GM23338 (cell line): ENCODE data around the gene NUBPL. TPM values are rescaled to one million over a fixed set of nuclear protein-coding genes. Genes with fewer than 3 reads are reported as not detected.

Experiments used
- ATAC-seq: fragments of 200-7000 bp; cut with Tn5 transposase; 3 replicates; pipeline ENCODE4 v1.9.1; 2020
- DNase-seq: peaks from one replicate; pipeline ENCODE4 v3.0.0-alpha.2; 2015; ENCODE audit warnings: low spot score
- H2AFZ ChIP-seq: fragments of 200-600 bp; sonication (generic); 2 replicates; pipeline ENCODE4 v1.8.0; 2016; ENCODE audit warnings: antibody characterized with exemption, mild to moderate bottlenecking, moderate library complexity
- H3F3A ChIP-seq: fragments of 200-600 bp; sonication (generic); replicated peaks from 2 replicates; pipeline ENCODE4 v1.8.0; 2017; ENCODE audit warnings: antibody characterized with exemption, mixed run types, low read depth
- H3K27ac ChIP-seq: fragments of 200-600 bp; sonication (generic); 2 replicates; pipeline ENCODE4 v1.6.1; 2016; ENCODE audit warnings: low read depth
- H3K27me3 ChIP-seq: fragments of 200-600 bp; sonication (generic); 2 replicates; pipeline ENCODE4 v1.8.0; 2016; ENCODE audit warnings: mild to moderate bottlenecking, mixed run types, moderate library complexity; ENCODE audit not compliant: insufficient read depth
- H3K36me3 ChIP-seq: fragments of 200-600 bp; sonication (generic); 2 replicates; pipeline ENCODE4 v1.8.0; 2016; ENCODE audit warnings: mild to moderate bottlenecking; ENCODE audit not compliant: insufficient read depth
- H3K4me1 ChIP-seq: fragments of 200-600 bp; sonication (generic); 2 replicates; pipeline ENCODE4 v1.8.0; 2016; ENCODE audit warnings: mild to moderate bottlenecking, moderate library complexity; ENCODE audit not compliant: insufficient read depth
- H3K4me2 ChIP-seq: fragments of 200-600 bp; sonication (generic); 2 replicates; pipeline ENCODE4 v1.7.1; 2017; ENCODE audit warnings: mixed run types
- H3K4me3 ChIP-seq: fragments of 200-600 bp; sonication (generic); 2 replicates; pipeline ENCODE4 v1.6.1; 2016; ENCODE audit warnings: mixed run types
- H3K79me2 ChIP-seq: fragments of 200-600 bp; sonication (generic); replicated peaks from 2 replicates; pipeline ENCODE4 v1.8.0; 2017; ENCODE audit warnings: mild to moderate bottlenecking; ENCODE audit not compliant: insufficient read depth
- H3K9me2 ChIP-seq: fragments of 200-600 bp; sonication (generic); 2 replicates; pipeline ENCODE4 v1.8.0; 2017; ENCODE audit not compliant: insufficient read depth
- H4K20me1 ChIP-seq: fragments of 200-600 bp; sonication (generic); replicated peaks from 2 replicates; pipeline ENCODE4 v1.8.0; 2017; ENCODE audit warnings: mild to moderate bottlenecking; ENCODE audit not compliant: insufficient read depth
- H3K27ac Mint-ChIP-seq: 2 replicates; pipeline ENCODE4 v1.8.0; 2020; ENCODE audit warnings: inconsistent platforms, mild to moderate bottlenecking, moderate library complexity, mixed read lengths
- H3K27me3 Mint-ChIP-seq: 3 replicates; pipeline ENCODE4 v1.8.0; 2022; ENCODE audit warnings: low read depth, mild to moderate bottlenecking, moderate library complexity, mixed read lengths, inconsistent platforms; ENCODE audit not compliant: insufficient read depth, poor library complexity
- H3K36me3 Mint-ChIP-seq: 3 replicates; pipeline ENCODE4 v1.8.0; 2021; ENCODE audit warnings: low read depth, mild to moderate bottlenecking, inconsistent platforms, moderate library complexity, mixed read lengths
- H3K4me1 Mint-ChIP-seq: 3 replicates; pipeline ENCODE4 v1.8.0; 2020; ENCODE audit warnings: mild to moderate bottlenecking, inconsistent platforms, mixed read lengths
- H3K4me3 Mint-ChIP-seq: 3 replicates; pipeline ENCODE4 v1.8.0; 2021; ENCODE audit warnings: moderate library complexity, mild to moderate bottlenecking, inconsistent platforms, mixed read lengths
- H3K9me3 Mint-ChIP-seq: 3 replicates; pipeline ENCODE4 v1.8.0; 2020; ENCODE audit warnings: moderate library complexity, mild to moderate bottlenecking, inconsistent platforms, mixed read lengths
- CREB1 ChIP-seq: fragments of 250-450 bp; sonication (Bioruptor Pico); IDR thresholded peaks from 2 replicates; pipeline ENCODE4 v1.5.0; 2020; ENCODE audit warnings: low read depth, mild to moderate bottlenecking, moderate library complexity
- CTCF ChIP-seq, 2 experiments: fragments of 200-600 bp in 1 of 2; sonication (generic) in 1 of 2; conservative IDR thresholded peaks; 2 replicates each; pipeline versions ENCODE4 v1.5.1 to v1.6.1; 2016 to 2017; ENCODE audit warnings: antibody characterized with exemption in 2 of 2, low read depth in 2 of 2, mild to moderate bottlenecking in 2 of 2, moderate library complexity in 1 of 2
- ETS1 ChIP-seq: IDR thresholded peaks from 2 replicates; pipeline ENCODE4 v1.6.1; 2016; ENCODE audit warnings: antibody characterized with exemption
- EZH2 ChIP-seq: fragments of 200-600 bp; sonication (generic); IDR thresholded peaks from one replicate; pipeline ENCODE4 v1.8.0; 2017; ENCODE audit warnings: antibody characterized with exemption, mild to moderate bottlenecking, low read depth; ENCODE audit not compliant: unreplicated experiment
- EZH2phosphoT487 ChIP-seq: fragments of 200-600 bp; sonication (generic); IDR thresholded peaks from one replicate; pipeline ENCODE4 v1.8.1; 2018; ENCODE audit warnings: antibody characterized with exemption; ENCODE audit not compliant: unreplicated experiment
- JUNB ChIP-seq: IDR thresholded peaks from one replicate; pipeline ENCODE4 v1.6.1; 2016; ENCODE audit warnings: antibody characterized with exemption; ENCODE audit not compliant: unreplicated experiment
- NANOG ChIP-seq: IDR thresholded peaks from 2 replicates; pipeline ENCODE4 v1.6.1; 2016; ENCODE audit warnings: antibody characterized with exemption, borderline replicate concordance
- POLR2AphosphoS5 ChIP-seq: IDR thresholded peaks from 2 replicates; pipeline ENCODE4 v1.6.1; 2016; ENCODE audit warnings: antibody characterized with exemption, low read depth
- REST ChIP-seq: IDR thresholded peaks from one replicate; pipeline ENCODE4 v1.6.1; 2018; ENCODE audit warnings: antibody characterized with exemption; ENCODE audit not compliant: unreplicated experiment
- STAT1 ChIP-seq: IDR thresholded peaks from one replicate; pipeline ENCODE4 v1.6.1; 2016; ENCODE audit warnings: antibody characterized with exemption; ENCODE audit not compliant: unreplicated experiment
- ZNF114 ChIP-seq: fragments of 250-450 bp; sonication (Bioruptor Pico); IDR thresholded peaks from 2 replicates; pipeline ENCODE4 v1.5.0; 2020; ENCODE audit warnings: mild to moderate bottlenecking, moderate library complexity
- ZNF331 ChIP-seq: fragments of 250-450 bp; sonication (Bioruptor Pico); IDR thresholded peaks from 2 replicates; pipeline ENCODE4 v1.5.0; 2020; ENCODE audit warnings: low read depth, mild to moderate bottlenecking, moderate library complexity
- polyA plus RNA-seq: library from polyadenylated mRNA; unstranded; fragments of >200 nt; fragmentation: Nextera tagmentation; extraction: Ambion mirVana; gene quantifications from 2 replicates; pipeline ENCODE4 v1.2.1, GENCODE V29; 2016
- total RNA-seq: library from RNA; depleted of rRNA; stranded (reverse); fragments of >200 nt; shearing (Covaris generic); gene quantifications from 2 replicates; pipeline ENCODE4 v1.2.3, GENCODE V29; 2014

Gene NUBPL
- total and polyA plus RNA-seq, 2 experiments from 2014 or later, result 6.1 to 20.7 TPM

- ATAC-seq (no peak), DNase-seq (no peak)
- no peak overlapping the region for H3K4me3 Mint-ChIP-seq
- no peaks in the 10 kb centered on the region for H3K79me2 ChIP-seq
- no peaks in the 10 kb centered on the region for H3K4me1 ChIP-seq
- no peak overlapping the region for H3K4me3 ChIP-seq
- H3K9me3 Mint-ChIP-seq, result peaks cover 63% of the 10 kb centered on the region
- H3F3A ChIP-seq, result no peaks in the 10 kb centered on the region
- H3K9me2 ChIP-seq, result no peaks in the 10 kb centered on the region
- H3K4me1 Mint-ChIP-seq, result no peaks in the 10 kb centered on the region
- H3K27me3 Mint-ChIP-seq, result no peaks in the 10 kb centered on the region
- peaks cover 6% of the 10 kb centered on the region; the same call in 1 of the 2 replicates for H3K36me3 ChIP-seq
- H3K27me3 ChIP-seq, result no peaks in the 10 kb centered on the region
- H3K4me2 ChIP-seq, result no peak overlapping the region
- no peak overlapping the region for H3K27ac Mint-ChIP-seq
- H4K20me1 ChIP-seq, result no peaks in the 10 kb centered on the region
- peaks cover 66% of the 10 kb centered on the region for H3K36me3 Mint-ChIP-seq
- no peak overlapping the region for H2AFZ ChIP-seq
- H3K27ac ChIP-seq, result no peak overlapping the region
- TF ChIP-seq EZH2phosphoT487 (no peak), POLR2AphosphoS5 (no peak), ZNF114 (CRISPR knock-in tag) (no peak), CREB1 (CRISPR knock-in tag) (no peak), STAT1 (no peak), ETS1 (no peak), ZNF331 (CRISPR knock-in tag) (no peak), EZH2 (no peak), REST (no peak), CTCF (conservative IDR thresholded peaks at IDR 0.05; ENCODE audit: low read depth in 2 of 2) (no peak), JUNB (no peak), NANOG (no peak)
Measured at GRCh38 chr14:31703056-31703455, 141.9 kb downstream of the NUBPL start.
